Gastrocnemius medialis (tissue), 4 donors: ENCODE data around the gene MED25. TPM values are rescaled to one million over a fixed set of nuclear protein-coding genes. Genes with fewer than 3 reads are reported as not detected.

Experiments
- ATAC-seq, 2 donors: fragments of 150-250 bp; one replicate each; pipeline ENCODE4 v1.9.1; 2016
- DNase-seq, 2 donors: peaks; one replicate each; pipeline ENCODE4 v3.0.0-alpha.2; 2019
- H3K27ac ChIP-seq, 4 donors: fragments of 200-600 bp; sonication (generic); 1 replicate in 1 of 4; 2 replicates in 3 of 4; pipeline ENCODE4 v1.5.1; 2016 to 2018; ENCODE audit warnings: mild to moderate bottlenecking in 2 of 4, moderate library complexity in 1 of 4
- H3K27me3 ChIP-seq, 3 donors: fragments of 200-600 bp; sonication (generic) in 2 of 3; 1 replicate in 1 of 3; 2 replicates in 2 of 3; pipeline versions ENCODE4 v1.5.1 to v1.6.0; 2016 to 2019; ENCODE audit warnings: mild to moderate bottlenecking in 1 of 3, moderate library complexity in 1 of 3
- H3K36me3 ChIP-seq, 2 donors: fragments of 200-600 bp; sonication (generic) in 1 of 2; one replicate each; pipeline ENCODE4 v1.5.1; 2017 to 2018
- H3K4me1 ChIP-seq, 2 donors: fragments of 200-600 bp; sonication (generic) in 1 of 2; one replicate each; pipeline ENCODE4 v1.5.1; 2016 to 2017; ENCODE audit warnings: mild to moderate bottlenecking in 2 of 2
- H3K4me3 ChIP-seq, 4 donors: fragments of 200-600 bp; sonication (generic) in 3 of 4; 1 replicate in 1 of 4; 2 replicates in 3 of 4; pipeline ENCODE4 v1.5.1; 2016 to 2019; ENCODE audit warnings: mild to moderate bottlenecking in 2 of 4
- H3K9me3 ChIP-seq, 3 donors: fragments of 200-600 bp; sonication (generic) in 2 of 3; 1 replicate in 1 of 3; 2 replicates in 2 of 3; pipeline ENCODE4 v1.5.1; 2016 to 2019
- POLR2A ChIP-seq, 2 donors: fragments of 450-650 bp; IDR thresholded peaks; one replicate each; pipeline ENCODE4 v1.6.1; 2017; ENCODE audit warnings: antibody characterized with exemption in 2 of 2, mild to moderate bottlenecking in 2 of 2, moderate library complexity in 2 of 2
- in situ Hi-C, 4 donors: fragments of 200-750 bp; cut with MboI; loops; one replicate each; pipeline versions ENCODE4 v1.15.0 to v1.8.0; 2017; ENCODE audit warnings: low sequenced_read_pairs in 4 of 4
- intact Hi-C: fragments of 100-400 bp; cut with DNase I; formaldehyde crosslinking; loops from one replicate; pipeline ENCODE4 v1.15.1; 2023; ENCODE audit warnings: low total_unique reads
- total RNA-seq, 4 donors: library from RNA; depleted of rRNA; stranded (reverse); fragments of >200 nt; gene quantifications; one replicate each; pipeline versions ENCODE4 v1.1.0 to v1.2.3, GENCODE V29; 2016
- TF ChIP-seq, protein P1 (sequence below), 5 experiments: fragments of 450-650 bp in 3 of 5; fragments of 200-600 bp in 2 of 5; sonication (generic) in 2 of 5; IDR thresholded peaks in 4 of 5; conservative IDR thresholded peaks in 1 of 5; 1 replicate in 4 of 5; 2 replicates in 1 of 5; pipeline ENCODE4 v1.5.1; 2016 to 2019; ENCODE audit warnings: antibody characterized with exemption in 5 of 5, mild to moderate bottlenecking in 3 of 5, moderate library complexity in 3 of 5

Gene MED25
- total RNA-seq, 4 donors from 2014 or later = 46.6 to 105 (median 78.7) TPM

GRCh38 chr19:49812452-49812996 lies 5.6 kb upstream of the MED25 start:
- in situ Hi-C loops = loop anchor here in 2 of 4 donors (10.0 kb wide), 1 partner anchor 62 kb away; the partner anchor contains the start of genes AKT1S1 (in 2 of the 2) and TBC1D17 (in 2 of the 2)
- Histone ChIP-seq H3K36me3 (no peaks in the 10 kb centered on the region), H3K4me3 (peak overlapping the region; percentile 58 to 78 (median 65)), H3K27ac (peak overlapping the region; percentile 84 to 97 (median 94)), H3K9me3 (no peaks in the 10 kb centered on the region), H3K27me3 (no peaks in the 10 kb centered on the region), H3K4me1 (peaks cover 30% of the 10 kb centered on the region in 2 donors)
- TF ChIP-seq POLR2A (IDR thresholded peaks at IDR 0.05) = no peak
- TF ChIP-seq, protein P1, sequence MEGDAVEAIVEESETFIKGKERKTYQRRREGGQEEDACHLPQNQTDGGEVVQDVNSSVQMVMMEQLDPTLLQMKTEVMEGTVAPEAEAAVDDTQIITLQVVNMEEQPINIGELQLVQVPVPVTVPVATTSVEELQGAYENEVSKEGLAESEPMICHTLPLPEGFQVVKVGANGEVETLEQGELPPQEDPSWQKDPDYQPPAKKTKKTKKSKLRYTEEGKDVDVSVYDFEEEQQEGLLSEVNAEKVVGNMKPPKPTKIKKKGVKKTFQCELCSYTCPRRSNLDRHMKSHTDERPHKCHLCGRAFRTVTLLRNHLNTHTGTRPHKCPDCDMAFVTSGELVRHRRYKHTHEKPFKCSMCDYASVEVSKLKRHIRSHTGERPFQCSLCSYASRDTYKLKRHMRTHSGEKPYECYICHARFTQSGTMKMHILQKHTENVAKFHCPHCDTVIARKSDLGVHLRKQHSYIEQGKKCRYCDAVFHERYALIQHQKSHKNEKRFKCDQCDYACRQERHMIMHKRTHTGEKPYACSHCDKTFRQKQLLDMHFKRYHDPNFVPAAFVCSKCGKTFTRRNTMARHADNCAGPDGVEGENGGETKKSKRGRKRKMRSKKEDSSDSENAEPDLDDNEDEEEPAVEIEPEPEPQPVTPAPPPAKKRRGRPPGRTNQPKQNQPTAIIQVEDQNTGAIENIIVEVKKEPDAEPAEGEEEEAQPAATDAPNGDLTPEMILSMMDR (IDR thresholded peaks at IDR 0.05 in 4 of 5, conservative IDR thresholded peaks at IDR 0.05 in 1 of 5) = no peak
- no peak for DNase-seq
- intact Hi-C loops = loop anchor here (5.0 to 10.0 kb wide), 2 partner anchors 220 to 818 kb away; partner anchors contain the start of genes GYS1, PRR12 and RUVBL2
- ATAC-seq = no peak

GRCh38 chr19:49812997-49813861 lies 4.9 kb upstream of the MED25 start, which contains the start of gene FUZ:
Gene FUZ, minus strand, starts transcription at chr19:49813292. Its CDS starts 186 bp downstream, at chr19:49813106.
- H3K27me3 ChIP-seq = no peaks in the 10 kb centered on the region
- ATAC-seq (peak; percentile 65 to 69), DNase-seq (peak; percentile 97 to 98)
- TF ChIP-seq, protein P1 (IDR thresholded peaks at IDR 0.05 in 4 of 5, conservative IDR thresholded peaks at IDR 0.05 in 1 of 5) = peak; percentile 3 to 39 (median 31)
- peak in 1 of 2 donors; percentile 9 for TF ChIP-seq POLR2A (IDR thresholded peaks at IDR 0.05)
- H3K27ac ChIP-seq = peak within 1 kb of the TSS; percentile 84 to 97 (median 94)
- H3K36me3 ChIP-seq = no peaks in the 10 kb centered on the region
- no peaks in the 10 kb centered on the region for H3K9me3 ChIP-seq
- intact Hi-C loops = loop anchor here (1.0 to 10.0 kb wide), 4 partner anchors 63 to 818 kb away; partner anchors contain the start of genes ALDH16A1, GYS1, PRR12 and RUVBL2
- in situ Hi-C loops = loop anchor here in 2 of 4 donors (10.0 kb wide), 1 partner anchor 62 kb away; the partner anchor contains the start of genes AKT1S1 (in 2 of the 2) and TBC1D17 (in 2 of the 2)
- peaks cover 30% of the 10 kb centered on the region in 2 donors for H3K4me1 ChIP-seq
- H3K4me3 ChIP-seq = peak within 1 kb of the TSS; percentile 58 to 78 (median 65)

- no peaks in the 10 kb centered on the region for H3K36me3 ChIP-seq
- intact Hi-C loops (loop anchor here (5.0 to 10.0 kb wide), 2 partner anchors 222 to 819 kb away; partner anchors contain the start of genes GYS1, PRR12 and RUVBL2), in situ Hi-C loops (loop anchor here in 2 of 4 donors (10.0 kb wide), 1 partner anchor 61 kb away; the partner anchor contains the start of genes AKT1S1 (in 2 of the 2) and TBC1D17 (in 2 of the 2))
- peak overlapping the region; percentile 84 to 97 (median 94) for H3K27ac ChIP-seq
- ATAC-seq (no peak), DNase-seq (no peak)
- TF ChIP-seq, protein P1 (IDR thresholded peaks at IDR 0.05 in 4 of 5, conservative IDR thresholded peaks at IDR 0.05 in 1 of 5) = no peak
- TF ChIP-seq POLR2A (IDR thresholded peaks at IDR 0.05) = no peak
- H3K9me3 ChIP-seq = no peaks in the 10 kb centered on the region
- no peaks in the 10 kb centered on the region for H3K27me3 ChIP-seq
- peak overlapping the region; percentile 58 to 78 (median 65) for H3K4me3 ChIP-seq
- H3K4me1 ChIP-seq = peaks cover 32 to 33% of the 10 kb centered on the region in 2 donors
Observed at GRCh38 chr19:49814010-49814409, 4.1 kb upstream of the MED25 start.

- Histone ChIP-seq H3K4me1 (peaks cover 21 to 30% of the 10 kb centered on the region in 2 donors), H3K36me3 (peaks cover 0 to 13% of the 10 kb centered on the region in 2 donors), H3K27me3 (no peaks in the 10 kb centered on the region), H3K4me3 (peak overlapping the region in 2 of 4 donors; percentile 83 to 90), H3K9me3 (no peaks in the 10 kb centered on the region), H3K27ac (peak overlapping the region; percentile 94 to 99 (median 97))
- TF ChIP-seq, protein P1 (IDR thresholded peaks at IDR 0.05 in 4 of 5, conservative IDR thresholded peaks at IDR 0.05 in 1 of 5) = no peak
- TF ChIP-seq POLR2A (IDR thresholded peaks at IDR 0.05) = no peak
- DNase-seq = no peak
- intact Hi-C loops (loop anchor here (10.0 kb wide), 1 partner anchor 822 kb away; the partner anchor contains the start of genes GYS1 and RUVBL2), in situ Hi-C loops (loop anchor here in 2 of 4 donors (10.0 kb wide), 1 partner anchor 58 kb away; the partner anchor contains the start of genes AKT1S1 (in 2 of the 2) and TBC1D17 (in 2 of the 2))
- no peak for ATAC-seq
Observed at GRCh38 chr19:49816590-49816989, 1.5 kb upstream of the MED25 start.
